ENCODE results near the gene C1orf50. TPM values are rescaled to one million over a fixed set of nuclear protein-coding genes. Genes with fewer than 3 reads are reported as not detected.

The C1orf50 gene
- total RNA-seq, 2 experiments from 2014 or later: 6.9 to 7.2 TPM

- Mint-ChIP-seq H3K27ac (no peak overlapping the region), H3K4me3 (no peak overlapping the region), H3K36me3 (no peaks in the 10 kb centered on the region), H3K4me1 (peaks cover 9% of the 10 kb centered on the region), H3K27me3 (no peaks in the 10 kb centered on the region), H3K9me3 (no peaks in the 10 kb centered on the region)
- DNase-seq: no peak
These were observed 55.8 kb downstream of the C1orf50 start for GRCh38 chr1:42822800-42823392.

GRCh38 chr1:42824481-42825035 is 57.5 kb downstream of the C1orf50 start:
- Mint-ChIP-seq H3K4me3 (no peak overlapping the region), H3K9me3 (no peaks in the 10 kb centered on the region), H3K4me1 (peaks cover 6% of the 10 kb centered on the region), H3K27me3 (no peaks in the 10 kb centered on the region), H3K36me3 (no peaks in the 10 kb centered on the region), H3K27ac (no peak overlapping the region)
- DNase-seq: no peak

GRCh38 chr1:42825036-42825851 is 58.2 kb downstream of the C1orf50 start:
- no peaks in the 10 kb centered on the region for H3K9me3 Mint-ChIP-seq
- no peaks in the 10 kb centered on the region for H3K27me3 Mint-ChIP-seq
- peaks cover 6% of the 10 kb centered on the region for H3K4me1 Mint-ChIP-seq
- no peaks in the 10 kb centered on the region for H3K36me3 Mint-ChIP-seq
- no peak for DNase-seq
- H3K4me3 Mint-ChIP-seq: no peak overlapping the region
- no peak overlapping the region for H3K27ac Mint-ChIP-seq

Other genes with a start within 250 kb of the C1orf50 start
- gene PPIH, start 108.8 kb upstream of the C1orf50 start, total RNA-seq: 100 to 1,000 TPM; 127 to 133 TPM
- 1,000 to 10,000 TPM; 1,441 to 1,525 TPM for gene YBX1, start 84.8 kb upstream of the C1orf50 start, total RNA-seq
- gene CLDN19, start 27.0 kb upstream of the C1orf50 start, total RNA-seq: not detected
- gene P3H1, start 221 bp upstream of the C1orf50 start, total RNA-seq: 10 to 100 TPM; 24.1 to 27.8 TPM
- gene TMEM269, start 17.7 kb downstream of the C1orf50 start, total RNA-seq: under 1 TPM; 0.06 to 0.32 TPM
- 1 to 10 TPM; 3.1 to 3.2 TPM for gene ERMAP, start 49.9 kb downstream of the C1orf50 start, total RNA-seq
- 10 to 100 TPM; 11.8 to 13.7 TPM for gene SVBP, start 50.1 kb downstream of the C1orf50 start, total RNA-seq
- 10 to 100 TPM in 1 of 2 experiments, 1 to 10 TPM in 1; 8.7 to 10.0 TPM for gene ZNF691, start 79.4 kb downstream of the C1orf50 start, total RNA-seq
- 100 to 1,000 TPM; 105 to 114 TPM for gene SLC2A1, start 191.6 kb downstream of the C1orf50 start, total RNA-seq